Measurements from ENCODE around the gene BBX. TPM values are rescaled to one million over a fixed set of nuclear protein-coding genes. Genes with fewer than 3 reads are reported as not detected.

The BBX gene
- total RNA-seq, 2 donors from 2014 or later, result 57.4 to 74.5 TPM

- Histone ChIP-seq H3K4me1 (ENCODE audit: control insufficient read depth in 1 of 2, low read depth in 2 of 2) (no peaks in the 10 kb centered on the region), H3K27me3 (replicated peaks; ENCODE audit: insufficient read depth) (no peaks in the 10 kb centered on the region), H3K36me3 (no peaks in the 10 kb centered on the region), H3K9me3 (no peaks in the 10 kb centered on the region), H3K4me3 (no peak overlapping the region), H3K27ac (no peak overlapping the region)
- ATAC-seq (ENCODE audit: insufficient number of reproducible peaks, low FRiP score, low read depth), result no peak
- TF ChIP-seq CTCF (IDR thresholded peaks at IDR 0.05), result no peak
- DNase-seq (ENCODE audit: low spot score), result no peak
Observed at GRCh38 chr3:107705046-107705445, 182.3 kb downstream of the BBX start.

GRCh38 chr3:107710851-107711250 is 188.1 kb downstream of the BBX start:
- DNase-seq (ENCODE audit: low spot score) (peak; percentile 6), ATAC-seq (ENCODE audit: insufficient number of reproducible peaks, low FRiP score, low read depth) (no peak)
- no peaks in the 10 kb centered on the region for H3K9me3 ChIP-seq
- H3K27ac ChIP-seq, result no peak overlapping the region
- no peaks in the 10 kb centered on the region for H3K27me3 ChIP-seq (replicated peaks; ENCODE audit: insufficient read depth)
- no peaks in the 10 kb centered on the region for H3K4me1 ChIP-seq (ENCODE audit: control insufficient read depth in 1 of 2, low read depth in 2 of 2)
- no peak for TF ChIP-seq CTCF (IDR thresholded peaks at IDR 0.05)
- H3K36me3 ChIP-seq, result peaks cover 12% of the 10 kb centered on the region
- H3K4me3 ChIP-seq, result no peak overlapping the region

- ATAC-seq (ENCODE audit: insufficient number of reproducible peaks, low FRiP score, low read depth), result no peak
- Histone ChIP-seq H3K27me3 (replicated peaks; ENCODE audit: insufficient read depth) (no peaks in the 10 kb centered on the region), H3K36me3 (peaks cover 8% of the 10 kb centered on the region), H3K9me3 (no peaks in the 10 kb centered on the region), H3K27ac (no peak overlapping the region), H3K4me1 (ENCODE audit: control insufficient read depth in 1 of 2, low read depth in 2 of 2) (peaks cover 2 to 11% of the 10 kb centered on the region in 2 donors), H3K4me3 (no peak overlapping the region)
- DNase-seq (ENCODE audit: low spot score), result no peak
- no peak for TF ChIP-seq CTCF (IDR thresholded peaks at IDR 0.05)
Observed at GRCh38 chr3:107716734-107717133, 194.0 kb downstream of the BBX start.

GRCh38 chr3:107718547-107718946 is 195.8 kb downstream of the BBX start:
- no peaks in the 10 kb centered on the region for H3K9me3 ChIP-seq
- DNase-seq (ENCODE audit: low spot score), result no peak
- H3K27me3 ChIP-seq (replicated peaks; ENCODE audit: insufficient read depth), result no peaks in the 10 kb centered on the region
- no peak for TF ChIP-seq CTCF (IDR thresholded peaks at IDR 0.05)
- no peak overlapping the region for H3K4me3 ChIP-seq
- no peaks in the 10 kb centered on the region for H3K36me3 ChIP-seq
- H3K27ac ChIP-seq, result no peak overlapping the region
- H3K4me1 ChIP-seq (ENCODE audit: control insufficient read depth in 1 of 2, low read depth in 2 of 2), result peaks cover 2 to 11% of the 10 kb centered on the region in 2 donors
- no peak for ATAC-seq (ENCODE audit: insufficient number of reproducible peaks, low FRiP score, low read depth)

GRCh38 chr3:107727102-107727501 is 204.3 kb downstream of the BBX start:
- H3K9me3 ChIP-seq, result no peaks in the 10 kb centered on the region
- ATAC-seq (ENCODE audit: insufficient number of reproducible peaks, low FRiP score, low read depth), result no peak
- H3K27me3 ChIP-seq (replicated peaks; ENCODE audit: insufficient read depth), result no peaks in the 10 kb centered on the region
- DNase-seq (ENCODE audit: low spot score), result no peak
- TF ChIP-seq CTCF (IDR thresholded peaks at IDR 0.05), result no peak
- H3K4me1 ChIP-seq (ENCODE audit: control insufficient read depth in 1 of 2, low read depth in 2 of 2), result no peaks in the 10 kb centered on the region
- H3K36me3 ChIP-seq, result peaks cover 10% of the 10 kb centered on the region
- H3K4me3 ChIP-seq, result no peak overlapping the region
- no peak overlapping the region for H3K27ac ChIP-seq

Data from thoracic aorta (tissue), 2 donors.